ENCODE measurements around the gene TSPAN8. TPM values are rescaled to one million over a fixed set of nuclear protein-coding genes. Genes with fewer than 3 reads are reported as not detected.

The TSPAN8 gene
- total and polyA plus RNA-seq, 9 of the 15 experiments (the other 6 are each of a cell fraction or from before 2014, with no cell fraction given): 0.11 to 0.55 (median 0.25) TPM; not detected in 2

- ATAC-seq: no peak
- Histone ChIP-seq H3K9ac (ENCODE audit: insufficient read depth in 1 of 2, low read depth in 2 of 2, low read length in 2 of 2) (no peak overlapping the region), H3K4me3 (no peak overlapping the region), H3K27ac (ENCODE audit: extremely low read depth, low read depth, low read length) (no peak overlapping the region), H3K36me3 (ENCODE audit: control insufficient read depth, insufficient read depth, low read length) (no peaks in the 10 kb centered on the region), H3K9me1 (ENCODE audit: control insufficient read depth, insufficient read depth, low read length) (no peaks in the 10 kb centered on the region), H4K20me1 (replicated peaks; ENCODE audit: control insufficient read depth, insufficient read depth, low read length) (no peaks in the 10 kb centered on the region), H3K4me2 (ENCODE audit: insufficient read depth, low read length) (no peak overlapping the region), H3K4me1 (replicated peaks in 1 of 2; ENCODE audit: control insufficient read depth in 2 of 2, insufficient read depth in 2 of 2, low read length in 2 of 2) (no peaks in the 10 kb centered on the region), H2AFZ (ENCODE audit: low read depth, low read length) (no peak overlapping the region), H3K79me2 (ENCODE audit: control insufficient read depth, insufficient read depth, low read length) (no peaks in the 10 kb centered on the region), H3K9me3 (replicated peaks; ENCODE audit: control insufficient read depth, insufficient read depth, low read depth, low read length) (no peaks in the 10 kb centered on the region), H3K27me3 (ENCODE audit: control insufficient read depth in 2 of 2, insufficient read depth in 2 of 2, low read length in 2 of 2) (no peaks in the 10 kb centered on the region; a peak in 1 of 5 replicates)
- BruUV-seq (replicated peaks): no TSS peak
- WGBS (ENCODE audit: insufficient coverage, low coverage, missing lambda C conversion rate): 6% methylated on average over 4 of the region's 4 CpGs
- no peak for FAIRE-seq
- TF ChIP-seq EP300 (IDR thresholded peaks at IDR 0.05; ENCODE audit: low read length) (no peak), ZEB2 (IDR thresholded peaks at IDR 0.05) (no peak), BCL6 (CRISPR knock-in tag; IDR thresholded peaks at IDR 0.05) (no peak), ZNF197 (CRISPR knock-in tag; IDR thresholded peaks at IDR 0.05; ENCODE audit: low read depth) (no peak), ZKSCAN1 (IDR thresholded peaks at IDR 0.05; ENCODE audit: low read depth, low read length) (no peak), ZBTB12 (CRISPR knock-in tag; IDR thresholded peaks at IDR 0.05) (no peak), EWSR1 (IDR thresholded peaks at IDR 0.05; ENCODE audit: borderline replicate concordance, low read depth, partially characterized antibody) (no peak), GTF2B (IDR thresholded peaks at IDR 0.05; ENCODE audit: extremely low read depth, insufficient read length) (no peak), DEAF1 (CRISPR knock-in tag; IDR thresholded peaks at IDR 0.05) (no peak), ZBTB5 (IDR thresholded peaks at IDR 0.05) (no peak), ZNF347 (CRISPR knock-in tag; IDR thresholded peaks at IDR 0.05; ENCODE audit: low read depth) (no peak), SAP30 (IDR thresholded peaks at IDR 0.05; ENCODE audit: borderline replicate concordance, insufficient read depth, low read depth, low read length, poor library complexity, severe bottlenecking) (no peak), SNRNP70 (optimal IDR thresholded peaks at IDR 0.05; ENCODE audit: low read depth, low read length) (no peak), TCF3 (CRISPR knock-in tag; IDR thresholded peaks at IDR 0.05) (no peak)
- in situ Hi-C loops (cut with MboI) (no loop called here), intact Hi-C loops (cut with micrococcal nuclease) (no loop called here)
- DNase-seq (ENCODE audit: extremely low read depth in 1 of 4, low spot score in 3 of 4): no peak
- POLR2A ChIA-PET: no interaction called here
- CTCF ChIA-PET (ENCODE audit: low intra/inter-chr PET ratio): no interaction called here
Measured at GRCh38 chr12:71190822-71191221, 33.0 kb upstream of the TSPAN8 start.
